Neural crest cell (in vitro differentiated cells): ENCODE results near the gene ELOVL1. TPM values are rescaled to one million over a fixed set of nuclear protein-coding genes. Genes with fewer than 3 reads are reported as not detected.

ENCODE experiments used
- DNase-seq: peaks from one replicate; pipeline ENCODE4 v3.0.0; 2021; ENCODE audit warnings: low read depth, mixed read lengths, low spot score
- H3K27ac Mint-ChIP-seq: one replicate; pipeline ENCODE4 v1.8.0; 2021; ENCODE audit warnings: mild to moderate bottlenecking, mixed read lengths; ENCODE audit not compliant: unreplicated experiment
- H3K27me3 Mint-ChIP-seq: 2 replicates; pipeline ENCODE4 v1.8.0; 2021; ENCODE audit warnings: low read depth, mild to moderate bottlenecking, mixed read lengths
- H3K36me3 Mint-ChIP-seq: 2 replicates; pipeline ENCODE4 v1.8.0; 2021; ENCODE audit warnings: low read depth, mild to moderate bottlenecking, mixed read lengths
- H3K4me1 Mint-ChIP-seq: 2 replicates; pipeline ENCODE4 v1.8.0; 2021; ENCODE audit warnings: mixed read lengths
- H3K4me3 Mint-ChIP-seq: one replicate; pipeline ENCODE4 v1.8.0; 2021; ENCODE audit warnings: mild to moderate bottlenecking, mixed read lengths
- H3K9me3 Mint-ChIP-seq: 2 replicates; pipeline ENCODE4 v1.8.0; 2021; ENCODE audit warnings: mixed read lengths
- CTCF ChIP-seq: fragments of 200-600 bp; sonication (generic); conservative IDR thresholded peaks from 2 replicates; pipeline ENCODE4 v1.5.0; 2021; ENCODE audit warnings: antibody characterized with exemption, mild to moderate bottlenecking
- total RNA-seq: library from RNA; stranded (reverse); gene quantifications from 2 replicates; pipeline ENCODE4 v1.2.1, GENCODE V29; 2021

The ELOVL1 gene
- total RNA-seq, 1 donor from 2014 or later = 30.8 TPM

- Mint-ChIP-seq H3K9me3 (no peaks in the 10 kb centered on the region), H3K27ac (no peak overlapping the region), H3K27me3 (no peaks in the 10 kb centered on the region), H3K4me3 (peak overlapping the region; percentile 82), H3K4me1 (peaks cover 65% of the 10 kb centered on the region), H3K36me3 (peaks cover 34% of the 10 kb centered on the region)
- no peak for TF ChIP-seq CTCF
- DNase-seq = no peak
Observed at GRCh38 chr1:43363935-43364525, 3.8 kb downstream of the ELOVL1 start.

- Mint-ChIP-seq H3K4me3 (peak overlapping the region; percentile 82), H3K9me3 (no peaks in the 10 kb centered on the region), H3K36me3 (peaks cover 36% of the 10 kb centered on the region), H3K27ac (no peak overlapping the region), H3K4me1 (peaks cover 64% of the 10 kb centered on the region), H3K27me3 (no peaks in the 10 kb centered on the region)
- DNase-seq = no peak
- no peak for TF ChIP-seq CTCF
Observed at GRCh38 chr1:43363283-43363934, 4.4 kb downstream of the ELOVL1 start.

- no peaks in the 10 kb centered on the region for H3K27me3 Mint-ChIP-seq
- H3K9me3 Mint-ChIP-seq = peaks cover 3% of the 10 kb centered on the region
- TF ChIP-seq CTCF = no peak
- H3K27ac Mint-ChIP-seq = no peak overlapping the region
- peaks cover 67% of the 10 kb centered on the region for H3K4me1 Mint-ChIP-seq
- no peak for DNase-seq
- peak overlapping the region; percentile 98 for H3K4me3 Mint-ChIP-seq
- peaks cover 36% of the 10 kb centered on the region for H3K36me3 Mint-ChIP-seq
Observed at GRCh38 chr1:43360616-43361015, 7.2 kb downstream of the ELOVL1 start.

- Mint-ChIP-seq H3K9me3 (peaks cover 3% of the 10 kb centered on the region), H3K4me3 (peak overlapping the region; percentile 98), H3K36me3 (peaks cover 30% of the 10 kb centered on the region), H3K4me1 (peaks cover 60% of the 10 kb centered on the region), H3K27me3 (no peaks in the 10 kb centered on the region), H3K27ac (peak overlapping the region; percentile 24)
- no peak for DNase-seq
- TF ChIP-seq CTCF = no peak
Observed at GRCh38 chr1:43359696-43360095, 8.1 kb downstream of the ELOVL1 start.

GRCh38 chr1:43358746-43359693, 8.8 kb downstream of the ELOVL1 start, which contains the start of gene CDC20:
Gene CDC20, plus strand, starts transcription at chr1:43358981. Its CDS starts 235 bp downstream, at chr1:43359216.
- Mint-ChIP-seq H3K27me3 (no peaks in the 10 kb centered on the region), H3K4me1 (peaks cover 59% of the 10 kb centered on the region), H3K4me3 (peak within 1 kb of the TSS; percentile 98), H3K9me3 (peaks cover 3% of the 10 kb centered on the region), H3K27ac (peak within 1 kb of the TSS; percentile 93), H3K36me3 (peaks cover 26% of the 10 kb centered on the region)
- peak; percentile 98 for DNase-seq
- no peak for TF ChIP-seq CTCF
